Lower lobe of right lung (tissue), 2 donors: Measurements from ENCODE around the gene ZNF541. TPM values are rescaled to one million over a fixed set of nuclear protein-coding genes. Genes with fewer than 3 reads are reported as not detected.

ENCODE experiments used
- ATAC-seq, 2 donors: fragments of 200-7000 bp; cut with Tn5 transposase; one replicate each; pipeline ENCODE4 v1.9.1; 2020 to 2022; ENCODE audit warnings: mild to moderate bottlenecking in 2 of 2, moderate library complexity in 2 of 2
- DNase-seq: peaks from one replicate; pipeline ENCODE4 v3.0.0-alpha.2; 2020
- H3K27ac ChIP-seq: fragments of 200-600 bp; one replicate; pipeline ENCODE4 v1.8.0; 2022
- H3K27me3 ChIP-seq: fragments of 200-600 bp; one replicate; pipeline ENCODE4 v1.8.0; 2022; ENCODE audit warnings: low read depth
- H3K36me3 ChIP-seq: fragments of 200-600 bp; one replicate; pipeline ENCODE4 v1.8.0; 2022; ENCODE audit warnings: mild to moderate bottlenecking
- H3K4me1 ChIP-seq: fragments of 200-600 bp; one replicate; pipeline ENCODE4 v1.8.0; 2022
- H3K4me3 ChIP-seq: fragments of 200-600 bp; one replicate; pipeline ENCODE4 v1.8.0; 2022; ENCODE audit warnings: mild to moderate bottlenecking
- H3K9me3 ChIP-seq: fragments of 200-600 bp; one replicate; pipeline ENCODE4 v1.8.0; 2022
- intact Hi-C: fragments of 100-400 bp; cut with DNase I; formaldehyde crosslinking; loops from one replicate; pipeline ENCODE4 v1.11.0; 2022
- total RNA-seq: library from RNA; stranded (reverse); fragmentation: NEBNext Ultra II Directional; extraction: Animal tissue kit (Norgen Biotek cat#: 25700); gene quantifications from one replicate; pipeline ENCODE4 v1.2.1, GENCODE V29; 2021
- TF ChIP-seq, protein P1 (sequence below): fragments of 200-600 bp; IDR thresholded peaks from one replicate; pipeline ENCODE4 v1.8.0; 2022; ENCODE audit warnings: antibody characterized with exemption, mild to moderate bottlenecking
- donor health status: DM: no; HTN: yes; CAD: no; lungs with severe emphysema.

Gene ZNF541
- total RNA-seq, 1 donor from 2014 or later = 0.89 TPM

DNA sequence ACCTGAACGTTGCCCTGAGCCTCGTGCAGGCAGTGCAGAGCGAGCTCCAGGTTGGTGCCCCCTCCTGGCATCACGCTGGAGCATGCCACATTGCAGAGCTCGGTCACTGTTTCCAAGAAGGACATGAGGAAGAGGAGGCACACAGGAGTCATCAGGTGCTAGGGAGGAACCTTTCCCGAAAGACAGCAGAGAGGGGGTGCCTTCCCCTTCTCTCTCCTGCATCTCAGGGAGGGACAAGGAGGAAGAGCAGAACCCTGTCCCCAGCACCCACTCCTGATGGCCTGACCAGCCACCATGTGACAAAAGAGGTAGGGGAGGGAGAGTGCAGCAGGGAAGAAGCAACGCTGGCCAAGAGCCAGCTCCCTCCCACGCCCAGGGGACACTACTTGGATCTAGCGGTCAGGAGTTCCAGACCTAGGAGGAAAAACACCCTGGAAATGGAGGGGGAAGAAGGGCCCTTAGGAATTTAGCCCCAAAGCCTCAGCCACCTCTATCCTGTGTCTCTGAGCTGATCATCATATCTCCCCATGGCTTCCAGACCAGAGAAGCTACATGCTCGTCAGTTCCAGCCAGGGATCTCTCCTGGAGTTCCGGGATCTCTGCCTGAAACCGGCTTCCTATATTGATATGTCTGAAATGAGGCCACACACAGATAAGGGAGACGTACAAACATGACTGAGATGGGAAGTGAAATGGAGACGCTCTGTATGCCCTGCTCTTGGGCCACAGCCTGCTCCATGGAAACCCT is 41.1 kb downstream of the ZNF541 start:
- Histone ChIP-seq H3K4me1 (no peaks in the 10 kb centered on the region), H3K4me3 (no peak overlapping the region), H3K36me3 (no peaks in the 10 kb centered on the region), H3K9me3 (no peaks in the 10 kb centered on the region), H3K27me3 (no peaks in the 10 kb centered on the region), H3K27ac (no peak overlapping the region)
- peak in 1 of 2 donors; percentile 19 for ATAC-seq
- no peak for DNase-seq
- TF ChIP-seq, protein P1, sequence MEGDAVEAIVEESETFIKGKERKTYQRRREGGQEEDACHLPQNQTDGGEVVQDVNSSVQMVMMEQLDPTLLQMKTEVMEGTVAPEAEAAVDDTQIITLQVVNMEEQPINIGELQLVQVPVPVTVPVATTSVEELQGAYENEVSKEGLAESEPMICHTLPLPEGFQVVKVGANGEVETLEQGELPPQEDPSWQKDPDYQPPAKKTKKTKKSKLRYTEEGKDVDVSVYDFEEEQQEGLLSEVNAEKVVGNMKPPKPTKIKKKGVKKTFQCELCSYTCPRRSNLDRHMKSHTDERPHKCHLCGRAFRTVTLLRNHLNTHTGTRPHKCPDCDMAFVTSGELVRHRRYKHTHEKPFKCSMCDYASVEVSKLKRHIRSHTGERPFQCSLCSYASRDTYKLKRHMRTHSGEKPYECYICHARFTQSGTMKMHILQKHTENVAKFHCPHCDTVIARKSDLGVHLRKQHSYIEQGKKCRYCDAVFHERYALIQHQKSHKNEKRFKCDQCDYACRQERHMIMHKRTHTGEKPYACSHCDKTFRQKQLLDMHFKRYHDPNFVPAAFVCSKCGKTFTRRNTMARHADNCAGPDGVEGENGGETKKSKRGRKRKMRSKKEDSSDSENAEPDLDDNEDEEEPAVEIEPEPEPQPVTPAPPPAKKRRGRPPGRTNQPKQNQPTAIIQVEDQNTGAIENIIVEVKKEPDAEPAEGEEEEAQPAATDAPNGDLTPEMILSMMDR = no peak
- intact Hi-C loops = no loop called here

DNA sequence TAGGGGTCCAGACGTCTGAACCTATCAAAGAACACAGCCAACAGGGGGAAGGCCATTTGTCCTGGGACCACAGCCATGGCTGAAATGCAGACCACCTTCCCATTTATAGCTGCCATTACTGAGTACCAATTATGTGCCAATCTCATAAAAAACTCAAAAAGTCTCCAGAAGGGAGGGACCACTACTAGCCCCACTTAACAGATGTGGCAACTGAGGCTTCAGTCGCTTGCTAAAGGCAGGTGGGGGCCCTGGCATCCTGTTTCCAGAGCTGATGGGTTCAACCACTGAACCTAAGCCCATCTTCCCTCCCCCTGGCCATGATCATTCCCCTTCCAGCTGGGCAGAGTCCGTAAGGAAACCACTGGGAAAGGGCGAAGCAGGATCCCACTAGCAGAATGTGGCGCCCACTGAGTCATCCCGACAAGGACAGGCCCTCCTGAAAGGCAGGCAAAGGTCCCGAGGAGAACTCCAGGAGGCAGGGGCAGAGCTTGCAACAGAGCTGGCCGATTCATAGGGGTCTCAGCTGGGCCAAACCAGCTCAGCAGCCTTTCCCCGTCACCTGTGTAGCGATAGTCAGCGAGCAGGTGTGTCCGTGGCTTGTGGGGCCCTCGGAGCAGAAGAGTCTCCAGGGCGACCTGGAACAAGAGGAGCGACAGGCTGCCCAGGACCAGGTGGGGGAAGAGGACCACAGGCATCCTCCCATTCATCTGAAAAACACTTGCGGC is 43.8 kb downstream of the ZNF541 start:
- DNase-seq = no peak
- ATAC-seq = no peak
- H3K4me1 ChIP-seq = no peaks in the 10 kb centered on the region
- no peaks in the 10 kb centered on the region for H3K36me3 ChIP-seq
- TF ChIP-seq, protein P1 = no peak
- H3K4me3 ChIP-seq = no peak overlapping the region
- no peaks in the 10 kb centered on the region for H3K27me3 ChIP-seq
- no peaks in the 10 kb centered on the region for H3K9me3 ChIP-seq
- H3K27ac ChIP-seq = no peak overlapping the region
- intact Hi-C loops = no loop called here

- Histone ChIP-seq H3K27ac (no peak overlapping the region), H3K4me1 (no peaks in the 10 kb centered on the region), H3K9me3 (no peaks in the 10 kb centered on the region), H3K36me3 (no peaks in the 10 kb centered on the region), H3K27me3 (no peaks in the 10 kb centered on the region), H3K4me3 (no peak overlapping the region)
- DNase-seq (no peak), ATAC-seq (no peak)
- intact Hi-C loops = no loop called here
- TF ChIP-seq, protein P1 = no peak
These were observed 46.1 kb downstream of the ZNF541 start for GRCh38 chr19:47526798-47527197.

GRCh38 chr19:47523473-47523872 is 49.5 kb downstream of the ZNF541 start:
- Histone ChIP-seq H3K4me3 (no peak overlapping the region), H3K4me1 (no peaks in the 10 kb centered on the region), H3K27ac (peak overlapping the region; percentile 21), H3K27me3 (no peaks in the 10 kb centered on the region), H3K36me3 (no peaks in the 10 kb centered on the region), H3K9me3 (no peaks in the 10 kb centered on the region)
- DNase-seq (no peak), ATAC-seq (no peak)
- intact Hi-C loops = no loop called here
- TF ChIP-seq, protein P1 = no peak

Other genes starting within 250 kb of the ZNF541 start
- gene C5AR2, start 241.0 kb downstream of the ZNF541 start, total RNA-seq = 6.4 TPM
- 14.5 TPM for gene DHX34, start 223.8 kb downstream of the ZNF541 start, total RNA-seq
- gene MEIS3, start 153.6 kb downstream of the ZNF541 start, total RNA-seq = 5.3 TPM
- gene SLC8A2, start 101.3 kb downstream of the ZNF541 start, total RNA-seq = 0.27 TPM
- 14.5 TPM for gene KPTN, start 88.9 kb downstream of the ZNF541 start, total RNA-seq
- 115 TPM for gene NAPA, start 58.1 kb downstream of the ZNF541 start, total RNA-seq
- 18.3 TPM for gene BICRA, start 36.0 kb upstream of the ZNF541 start, total RNA-seq
- 148 TPM for gene EHD2, start 140.3 kb upstream of the ZNF541 start, total RNA-seq
- 282 TPM for gene NOP53, start 172.4 kb upstream of the ZNF541 start, total RNA-seq
- gene SELENOW, start 205.6 kb upstream of the ZNF541 start, total RNA-seq = 247 TPM
- gene TPRX1, start 231.4 kb upstream of the ZNF541 start, total RNA-seq = not detected
- gene CRX, start 248.8 kb upstream of the ZNF541 start, total RNA-seq = not detected